Activated naive CD8-positive, alpha-beta T cell treated with anti-CD3 and anti-CD28 coated beads, Interleukin-2, amount 50 U/mL, for 16 hours (primary cell): ENCODE data around the gene CYP4F3.
"Not testable (repeated sequence)": the region's sequence is repeated elsewhere in the genome, so short reads cannot be mapped to it uniquely, and the experiment has no call there.

ENCODE experiments used
- DNase-seq: peaks from one replicate; pipeline ENCODE4 v3.0.0-alpha.2; 2020; ENCODE audit warnings: low read depth, low spot score

Gene CYP4F3

GRCh38 chr19:15666883-15667282, 26.2 kb downstream of the CYP4F3 start:
- no peak for DNase-seq

GRCh38 chr19:15669440-15669839, 28.7 kb downstream of the CYP4F3 start:
- no peak for DNase-seq

GRCh38 chr19:15669891-15670290, 29.2 kb downstream of the CYP4F3 start:
- DNase-seq = no peak

- DNase-seq = no peak
Observed at GRCh38 chr19:15671237-15671821, 30.6 kb downstream of the CYP4F3 start.

- no peak for DNase-seq
Observed at GRCh38 chr19:15671891-15672579, 31.3 kb downstream of the CYP4F3 start.

- DNase-seq = no peak
Observed at GRCh38 chr19:15672580-15673175, 32.0 kb downstream of the CYP4F3 start, which contains the start of gene CYP4F12. Gene CYP4F12, plus strand, starts transcription at chr19:15673087. Its CDS starts 443 bp downstream, at chr19:15673530.

GRCh38 chr19:15673176-15673654, 32.5 kb downstream of the CYP4F3 start:
- no peak for DNase-seq

- no peak for DNase-seq
Observed at GRCh38 chr19:15675560-15675959, 34.9 kb downstream of the CYP4F3 start.

- no peak for DNase-seq
Observed at GRCh38 chr19:15679089-15679488, 38.4 kb downstream of the CYP4F3 start.

- not testable (repeated sequence) for DNase-seq
Observed at GRCh38 chr19:15679865-15680264, 39.2 kb downstream of the CYP4F3 start.

GRCh38 chr19:15680478-15681322, 40.0 kb downstream of the CYP4F3 start:
- no peak for DNase-seq

GRCh38 chr19:15683411-15683810, 42.7 kb downstream of the CYP4F3 start:
- DNase-seq = no peak

- DNase-seq = no peak
Observed at GRCh38 chr19:15684828-15685227, 44.1 kb downstream of the CYP4F3 start.

GRCh38 chr19:15696654-15697194, 56.0 kb downstream of the CYP4F3 start:
- no peak for DNase-seq

- DNase-seq = no peak
Observed at GRCh38 chr19:15701757-15702533, 61.2 kb downstream of the CYP4F3 start.

GRCh38 chr19:15702534-15702930, 61.8 kb downstream of the CYP4F3 start:
- no peak for DNase-seq
